DMS79 treated with DMSO at 0.1 percent for 48 hours (cell line): Measurements from ENCODE around the gene CCDC149.

Source experiments
- DNase-seq: peaks from one replicate; lab custom pipeline; 2025; lab: John Stamatoyannopoulos, UW

CCDC149 gene

DNA sequence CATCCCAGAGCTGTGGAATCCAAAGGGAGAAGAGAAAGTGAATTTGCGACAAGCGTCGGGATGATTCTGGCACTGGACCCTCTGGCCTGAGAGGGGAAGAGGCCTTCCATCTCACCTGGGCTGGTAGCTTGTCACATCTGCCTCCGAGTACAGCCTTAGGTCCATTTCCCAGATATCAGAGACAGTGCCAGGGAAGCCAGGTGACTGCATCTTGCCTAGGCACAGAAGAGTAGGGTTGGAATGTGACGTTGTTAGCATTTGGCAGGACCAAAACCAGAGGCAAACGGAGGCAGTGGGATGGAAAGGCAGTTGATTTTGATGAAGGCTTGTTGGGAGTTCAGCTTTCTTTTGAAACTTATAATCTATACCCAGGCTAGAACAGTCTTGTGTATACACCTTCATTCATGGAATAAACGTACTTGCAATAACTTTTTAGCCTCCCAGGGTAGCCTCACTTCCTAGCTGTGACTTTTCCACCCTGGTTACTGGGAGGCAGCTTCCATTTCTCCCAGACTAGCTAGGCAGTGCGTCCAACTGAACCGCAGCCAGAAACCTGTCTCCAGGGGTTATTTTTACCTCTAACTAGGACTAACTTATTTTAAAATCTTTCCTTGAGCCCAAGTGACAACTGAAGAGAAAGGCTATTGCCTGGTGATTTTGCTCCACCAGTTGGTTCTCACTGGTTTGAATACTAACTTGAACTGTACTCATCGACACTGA is 111.5 kb downstream of the CCDC149 start:
- DNase-seq, result no peak

DNA sequence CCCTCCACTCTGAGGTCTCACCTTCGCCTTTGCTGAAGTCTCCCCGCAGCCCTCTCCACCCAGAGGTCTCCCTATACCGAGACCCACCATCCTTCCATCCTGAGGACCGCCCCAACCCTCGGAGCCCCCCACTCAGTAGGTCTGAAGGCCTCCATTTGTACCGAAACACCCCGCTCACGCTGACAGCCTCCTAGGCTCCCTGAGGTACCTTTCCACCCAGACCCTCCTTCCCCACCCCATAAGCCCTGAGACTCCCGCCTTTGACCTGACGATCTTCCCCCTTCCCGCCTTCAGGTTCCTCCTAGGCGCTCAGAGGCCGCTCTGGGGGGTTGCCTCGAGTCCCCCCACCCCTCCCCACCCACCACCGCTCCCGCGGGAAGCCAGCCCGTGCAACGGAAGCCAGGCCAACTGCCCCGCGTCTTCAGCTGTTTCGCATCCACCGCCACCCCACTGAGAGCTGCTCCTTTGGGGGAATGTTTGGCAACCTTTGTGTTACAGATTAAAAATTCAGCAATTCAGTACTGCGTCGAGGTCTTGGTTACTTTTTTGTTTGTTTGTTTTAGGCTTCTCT is 112.4 kb downstream of the CCDC149 start:
- DNase-seq, result no peak

DNA sequence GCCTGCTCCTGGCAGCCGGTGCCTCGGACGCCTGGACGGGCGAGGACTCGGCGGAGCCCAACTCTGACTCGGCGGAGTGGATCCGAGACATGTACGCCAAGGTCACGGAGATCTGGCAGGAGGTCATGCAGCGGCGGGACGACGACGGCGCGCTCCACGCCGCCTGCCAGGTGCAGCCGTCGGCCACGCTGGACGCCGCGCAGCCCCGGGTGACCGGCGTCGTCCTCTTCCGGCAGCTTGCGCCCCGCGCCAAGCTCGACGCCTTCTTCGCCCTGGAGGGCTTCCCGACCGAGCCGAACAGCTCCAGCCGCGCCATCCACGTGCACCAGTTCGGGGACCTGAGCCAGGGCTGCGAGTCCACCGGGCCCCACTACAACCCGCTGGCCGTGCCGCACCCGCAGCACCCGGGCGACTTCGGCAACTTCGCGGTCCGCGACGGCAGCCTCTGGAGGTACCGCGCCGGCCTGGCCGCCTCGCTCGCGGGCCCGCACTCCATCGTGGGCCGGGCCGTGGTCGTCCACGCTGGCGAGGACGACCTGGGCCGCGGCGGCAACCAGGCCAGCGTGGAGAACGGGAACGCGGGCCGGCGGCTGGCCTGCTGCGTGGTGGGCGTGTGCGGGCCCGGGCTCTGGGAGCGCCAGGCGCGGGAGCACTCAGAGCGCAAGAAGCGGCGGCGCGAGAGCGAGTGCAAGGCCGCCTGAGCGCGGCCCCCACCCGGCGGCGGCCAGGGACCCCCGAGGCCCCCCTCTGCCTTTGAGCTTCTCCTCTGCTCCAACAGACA is 113.1 kb downstream of the CCDC149 start:
- no peak for DNase-seq

DNA sequence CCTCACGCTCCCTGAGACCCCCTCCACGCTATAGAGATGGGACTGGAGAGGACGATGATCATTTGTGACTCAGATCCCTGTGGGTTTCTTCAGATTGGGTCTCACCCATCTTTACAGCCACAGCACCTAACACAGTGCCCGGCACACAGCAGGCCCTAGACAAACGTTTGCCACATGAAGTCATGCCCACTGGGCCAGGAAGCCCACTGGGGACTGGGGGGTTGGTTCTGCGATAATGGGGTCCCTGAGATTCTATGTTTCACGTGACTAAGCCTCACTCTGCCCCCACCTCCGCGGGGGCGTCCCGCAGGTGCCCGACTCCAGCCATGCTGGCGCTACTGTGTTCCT is 113.7 kb downstream of the CCDC149 start:
- no peak for DNase-seq

DNA sequence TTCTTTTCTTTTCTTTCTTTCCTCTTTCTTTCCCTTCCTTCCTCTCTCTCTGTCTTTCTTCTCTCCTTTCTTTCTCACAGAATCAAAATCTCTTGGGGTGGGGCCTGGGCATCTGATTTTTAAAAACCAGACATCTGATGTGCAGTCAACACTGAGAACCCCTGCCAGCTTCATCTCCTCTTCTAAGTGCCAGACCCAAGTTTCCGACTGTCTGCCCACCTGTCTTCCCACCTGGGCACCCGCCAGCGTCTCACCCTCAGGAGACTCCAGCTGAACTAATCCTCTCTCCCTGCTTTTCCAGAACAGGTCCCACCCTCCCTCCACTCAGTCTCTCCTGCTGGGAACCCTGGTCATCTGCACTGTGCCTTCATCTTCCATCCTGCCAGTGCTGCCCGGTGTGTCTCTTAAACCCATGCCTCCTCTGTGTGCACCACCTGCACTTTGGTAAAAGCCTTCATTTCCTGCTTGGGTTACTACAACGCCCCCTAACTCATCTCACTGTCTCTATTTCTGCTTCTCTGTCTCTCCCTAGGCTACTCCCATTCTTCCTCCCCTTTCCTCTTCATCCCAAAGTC is 114.7 kb downstream of the CCDC149 start:
- DNase-seq, result no peak

DNA sequence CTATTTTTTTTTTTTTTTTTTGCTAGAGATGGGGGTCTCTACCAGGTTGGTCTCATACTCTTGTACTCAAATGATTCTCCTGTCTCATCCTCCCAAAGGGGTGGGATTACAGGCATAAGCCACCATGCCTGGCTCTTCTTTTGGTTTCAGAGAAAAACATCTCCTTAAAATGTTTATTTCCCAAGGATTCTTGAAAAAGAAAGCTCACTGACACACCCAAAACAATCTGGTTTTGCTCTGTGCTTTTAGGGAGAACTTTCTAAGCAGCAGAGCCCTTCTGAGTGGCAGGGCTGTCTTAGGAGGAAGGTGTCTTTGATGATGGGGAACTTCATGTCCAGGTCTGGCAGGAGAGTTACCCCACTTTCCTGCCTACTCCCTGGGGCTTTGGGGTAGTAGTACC is 116.2 kb downstream of the CCDC149 start:
- DNase-seq, result no peak

DNA sequence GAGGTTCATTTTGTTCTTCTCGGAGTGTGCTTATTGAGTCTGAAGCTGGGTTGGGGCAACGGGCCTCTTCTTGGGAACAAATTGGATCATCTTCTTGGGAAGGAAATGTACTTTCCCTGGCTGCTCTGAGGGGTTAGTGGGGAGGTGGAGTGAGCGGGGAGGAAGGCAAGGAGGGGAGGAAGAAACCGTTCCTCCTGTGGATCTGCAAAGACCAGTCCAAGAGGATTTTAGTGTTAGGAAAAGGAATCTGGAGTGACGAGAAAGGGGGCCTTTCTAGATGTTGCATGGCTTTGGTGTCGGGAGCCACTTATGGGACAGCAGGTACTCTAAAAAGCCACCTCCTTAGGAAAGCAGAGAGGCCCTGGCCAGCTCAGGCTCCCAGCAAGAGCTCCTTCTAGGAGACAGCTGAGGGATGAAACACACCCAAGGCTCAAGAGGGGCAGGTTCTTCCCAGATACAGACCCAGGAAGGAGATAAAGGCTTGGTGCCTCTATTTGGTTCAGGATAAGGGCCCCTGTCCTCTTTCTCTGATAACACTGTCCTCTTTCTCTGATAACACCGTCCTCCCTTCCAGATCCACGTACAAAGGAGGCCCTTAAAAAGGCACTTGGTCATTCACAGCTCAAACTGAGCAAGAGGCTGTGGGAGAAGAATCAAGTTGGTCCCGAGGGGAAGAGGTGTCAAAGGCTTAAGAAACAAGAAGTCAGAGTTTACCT is 117.0 kb downstream of the CCDC149 start:
- DNase-seq, result no peak

DNA sequence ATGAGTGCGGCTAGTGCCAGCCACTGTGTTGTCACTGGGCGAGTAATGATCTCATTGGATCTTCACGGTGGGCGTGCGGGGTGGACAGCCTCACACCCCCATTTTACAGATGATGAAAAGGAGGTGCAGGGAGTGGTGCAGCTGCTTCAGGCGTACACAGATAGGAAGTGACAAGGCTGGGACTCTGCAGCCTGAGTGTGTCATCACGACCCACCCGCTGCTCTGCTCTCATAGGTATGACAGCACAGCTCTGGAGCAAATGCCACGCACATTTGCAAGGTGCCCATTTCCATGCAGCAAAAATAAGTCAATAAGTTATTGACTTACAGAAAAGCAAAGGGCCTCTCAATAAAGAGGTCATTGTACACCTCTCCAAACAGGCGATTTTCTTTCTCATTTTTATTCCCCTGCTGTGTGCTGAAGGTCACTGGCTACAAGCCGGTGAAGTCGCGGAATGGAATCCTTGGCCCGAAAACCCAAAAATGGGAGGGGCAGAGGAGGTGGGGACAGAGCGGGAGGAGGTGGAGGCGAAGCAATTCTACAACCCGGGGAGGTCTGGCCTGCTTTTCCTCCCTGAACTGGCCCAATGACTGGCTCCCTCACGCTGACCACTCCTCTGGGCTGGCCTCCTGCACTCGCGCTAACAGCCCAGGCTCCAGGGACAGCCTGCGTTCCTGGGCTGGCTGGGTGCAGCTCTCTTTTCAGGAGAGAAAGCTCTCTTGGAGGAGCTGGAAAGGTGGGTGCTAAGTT is 117.8 kb downstream of the CCDC149 start, which contains the start of gene SOD3:
Gene SOD3 (plus strand): TSS at position 658 of the 750 bp plus-strand sequence. CDS start 3,949 bp downstream, outside the sequence.
- DNase-seq, result no peak

DNA sequence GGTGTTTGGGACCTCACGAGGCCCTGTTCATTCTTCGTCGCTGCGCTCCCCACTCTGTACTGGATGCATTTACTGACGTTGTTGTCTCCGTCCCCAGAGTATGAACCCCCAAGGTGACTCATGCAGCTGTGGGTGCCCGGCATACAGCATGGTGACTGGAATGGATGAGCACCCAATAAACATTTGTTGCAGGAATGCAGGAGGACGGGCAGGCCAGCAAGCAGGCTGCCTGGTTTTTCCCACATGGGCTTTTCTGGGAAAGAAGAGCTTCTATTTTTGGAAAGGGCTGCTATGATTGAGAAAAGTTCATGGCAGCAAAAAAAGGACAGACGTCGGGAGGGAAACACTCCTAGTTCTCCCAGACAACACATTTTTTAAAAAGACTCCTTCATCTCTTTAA is 118.4 kb downstream of the CCDC149 start:
- DNase-seq, result no peak

DNA sequence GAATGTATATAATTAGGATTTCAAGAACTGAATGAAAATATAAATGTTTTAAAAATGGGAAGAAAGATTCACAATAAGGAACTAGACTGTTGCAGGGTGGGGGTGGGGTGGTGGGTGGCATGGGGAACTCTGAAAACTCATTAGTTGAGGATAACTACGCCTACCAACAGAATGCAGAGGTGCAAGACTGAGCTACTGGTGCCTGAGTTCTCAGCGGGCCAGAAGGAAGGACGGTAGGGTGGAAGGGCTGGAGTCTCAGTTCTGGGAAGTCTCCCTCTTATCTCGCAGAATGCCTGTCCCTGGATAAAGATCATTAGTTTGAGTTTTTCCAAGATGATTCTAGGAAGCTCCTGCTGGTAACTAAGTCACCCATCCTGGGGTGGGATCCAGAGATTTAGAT is 118.8 kb downstream of the CCDC149 start:
- no peak for DNase-seq

DNA sequence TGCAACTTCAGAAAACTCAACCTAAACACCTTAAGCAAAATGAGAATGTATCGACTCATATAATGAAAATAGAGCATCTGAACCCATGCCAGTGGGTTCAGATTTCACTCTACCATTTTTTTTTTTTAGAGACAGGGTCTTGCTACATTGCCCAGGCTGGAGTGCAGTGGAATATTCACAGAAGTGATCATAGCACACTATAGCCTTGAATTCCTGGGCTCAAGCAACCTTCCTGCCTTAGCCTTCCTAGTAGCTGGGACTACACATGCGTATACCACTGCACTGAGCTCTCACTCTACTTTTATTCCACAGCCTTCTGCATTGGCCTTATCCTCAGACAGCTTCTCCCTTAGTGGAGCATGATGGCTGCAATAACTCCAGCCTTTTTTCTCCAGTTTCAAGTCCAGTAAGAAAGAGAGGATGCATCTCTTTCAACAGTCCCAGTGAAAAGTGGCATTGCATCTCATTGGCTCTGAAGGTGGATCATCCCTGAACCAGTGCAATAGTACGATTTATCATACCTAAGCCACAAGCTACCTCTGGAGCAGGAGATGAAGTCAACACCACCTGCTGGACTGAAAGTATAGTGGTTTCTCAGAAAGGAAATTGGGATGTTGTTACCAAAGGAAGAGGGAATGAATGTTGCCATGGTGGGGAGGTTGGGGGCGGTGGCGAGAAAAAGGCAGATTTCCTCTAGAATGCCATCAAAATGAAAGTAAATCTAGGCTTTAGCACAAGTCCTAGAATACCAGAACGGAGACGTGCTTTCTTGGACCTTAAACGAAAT is 119.4 kb downstream of the CCDC149 start:
- DNase-seq, result no peak

DNA sequence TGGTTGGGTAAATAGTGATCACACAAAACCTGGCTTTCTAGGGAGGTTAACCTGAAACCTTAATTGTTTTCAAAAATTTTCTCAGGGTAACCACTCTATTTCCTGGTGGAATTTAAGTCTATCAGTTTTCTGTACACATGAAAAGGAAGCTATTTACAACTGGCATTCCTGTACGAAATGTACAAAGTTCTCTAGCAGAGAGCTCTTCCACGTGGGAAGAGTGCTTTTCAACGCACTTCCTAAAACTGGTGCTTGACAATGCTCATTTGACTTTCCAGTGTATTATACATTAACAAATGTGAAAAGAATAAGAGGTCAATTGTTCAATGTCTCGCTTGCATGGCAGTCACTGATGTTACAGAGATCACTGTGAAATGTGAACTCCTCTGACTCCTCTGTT is 120.3 kb downstream of the CCDC149 start:
- no peak for DNase-seq

DNA sequence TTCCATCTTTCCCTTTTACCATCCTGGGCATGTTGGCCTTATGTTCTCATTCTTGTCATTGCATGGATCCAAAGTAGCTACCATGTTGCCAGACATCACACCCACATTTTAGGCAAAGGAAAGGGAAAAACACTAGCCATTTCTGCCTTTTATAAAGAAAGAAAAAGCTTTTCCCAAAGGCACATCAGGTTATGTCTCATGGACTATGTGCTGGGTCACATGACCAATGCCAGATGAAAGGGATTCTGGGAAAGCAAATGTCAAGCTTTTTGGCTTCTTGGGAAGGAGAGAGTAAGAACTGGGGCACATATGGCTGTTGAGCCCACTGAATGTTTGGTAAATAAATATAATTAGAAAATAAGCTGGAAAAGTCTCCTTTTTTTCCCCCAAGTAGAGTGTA is 121.8 kb downstream of the CCDC149 start:
- no peak for DNase-seq

DNA sequence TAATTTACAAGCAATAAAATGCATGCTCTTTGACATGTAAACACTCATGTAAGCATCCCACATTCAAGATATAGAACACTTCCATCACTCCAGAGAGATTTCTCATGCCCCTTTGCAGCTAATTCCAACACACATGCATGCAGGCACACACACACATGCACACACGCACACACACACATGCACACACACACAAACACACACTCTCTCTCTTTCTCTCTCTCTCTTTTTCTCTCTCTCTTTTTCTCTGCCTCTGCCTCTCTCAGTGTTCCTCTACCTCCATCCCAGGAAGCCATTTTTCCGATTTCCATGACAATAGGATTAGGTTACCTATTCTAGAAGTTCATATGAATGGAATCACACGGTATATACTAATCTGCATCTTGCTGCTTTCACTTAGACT is 129.3 kb downstream of the CCDC149 start:
- DNase-seq, result no peak

DNA sequence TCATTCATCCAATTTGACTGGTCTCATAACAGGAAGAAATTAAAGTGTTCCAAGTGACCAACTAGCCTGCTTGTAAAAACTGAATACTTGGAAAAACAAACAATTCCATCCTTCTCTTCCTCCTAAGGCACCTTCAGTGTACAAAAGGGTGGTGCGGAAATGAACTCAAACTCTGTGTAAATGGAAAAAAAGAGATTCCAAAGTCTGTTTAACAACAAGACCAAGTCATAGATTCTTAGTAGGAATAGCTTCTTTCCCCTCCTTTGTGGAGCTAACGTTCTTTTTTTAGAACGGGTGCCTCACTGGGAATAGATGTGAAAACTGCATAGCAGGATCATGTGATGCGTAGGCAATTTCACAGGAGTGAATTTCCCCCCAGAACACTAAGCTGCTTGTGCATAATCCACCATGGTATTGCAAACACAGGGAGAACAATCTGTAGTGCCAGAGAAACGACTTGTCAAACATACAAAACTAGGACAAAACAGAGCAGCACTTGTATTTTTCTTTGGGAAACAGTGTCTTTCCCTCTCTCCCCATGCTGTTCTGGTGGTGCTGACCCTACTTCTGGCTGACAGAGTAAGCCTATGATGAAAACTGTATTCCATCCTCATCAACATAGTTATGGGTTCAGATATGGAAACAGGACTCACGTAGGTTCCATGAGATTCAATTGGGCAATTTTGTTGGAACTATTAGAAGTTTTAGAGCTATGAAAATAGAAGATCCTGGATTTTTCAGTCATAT is 130.7 kb downstream of the CCDC149 start:
- DNase-seq, result no peak

DNA sequence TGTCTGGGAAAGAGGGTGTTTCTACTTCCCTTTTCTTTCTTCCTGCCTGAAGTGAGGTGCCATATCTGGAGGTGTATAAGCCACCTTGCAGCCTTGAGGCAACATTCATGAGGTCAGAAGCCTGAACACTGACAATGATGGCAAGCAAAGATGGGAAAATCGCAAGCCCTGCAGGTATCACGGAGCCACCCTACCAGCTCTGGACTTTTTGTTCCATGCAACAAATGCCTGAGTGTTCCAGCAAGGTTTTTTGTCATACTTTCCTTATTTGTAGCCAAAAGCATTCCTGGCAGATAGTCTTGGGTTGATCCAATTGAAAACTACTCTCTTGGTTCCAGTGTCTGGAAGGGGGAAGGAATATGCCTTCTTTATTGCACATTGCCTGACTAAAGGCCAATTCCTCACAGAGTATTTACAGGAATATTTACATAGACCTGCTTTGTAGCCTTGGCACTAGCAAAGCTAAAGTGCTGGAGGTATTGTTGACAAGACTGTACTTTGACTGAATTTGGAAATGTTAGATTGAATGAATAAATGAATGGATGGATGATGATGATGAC is 131.8 kb downstream of the CCDC149 start:
- DNase-seq, result no peak

DNA sequence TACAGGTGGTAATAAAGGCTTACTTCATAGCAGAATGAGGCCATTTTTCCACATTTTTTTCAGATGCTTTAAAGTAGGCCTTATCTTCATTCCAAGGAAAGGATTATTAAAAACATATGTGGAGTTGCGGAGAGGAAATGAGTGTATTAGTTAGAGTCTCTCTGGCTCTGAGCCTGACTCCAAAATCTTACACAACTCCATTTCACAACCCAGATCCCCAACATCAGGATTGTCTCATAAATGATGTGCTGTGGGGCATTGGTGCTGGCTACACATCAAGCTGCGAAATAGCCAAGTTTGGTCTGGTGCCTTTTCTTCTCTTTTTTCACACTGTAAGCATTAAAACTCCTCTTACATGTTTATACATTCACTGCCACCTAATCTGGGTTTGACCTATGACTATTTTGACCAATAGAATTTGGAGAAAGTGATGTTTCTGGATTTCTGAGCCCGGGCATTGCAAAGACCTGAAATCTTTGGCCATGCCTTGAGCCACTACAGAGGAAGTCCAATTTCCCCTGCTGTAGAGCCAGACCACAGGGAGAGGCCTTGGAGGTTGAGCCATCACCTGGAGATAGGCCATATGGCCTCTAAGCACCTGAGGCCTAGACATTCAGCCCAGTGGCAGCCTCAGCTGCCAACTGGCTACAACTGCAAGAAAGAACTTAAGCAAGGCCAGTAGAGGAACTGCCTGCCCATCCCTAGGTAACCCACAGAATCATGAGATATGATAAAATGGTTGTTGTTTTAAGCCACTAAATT is 134.2 kb downstream of the CCDC149 start:
- DNase-seq, result no peak

DNA sequence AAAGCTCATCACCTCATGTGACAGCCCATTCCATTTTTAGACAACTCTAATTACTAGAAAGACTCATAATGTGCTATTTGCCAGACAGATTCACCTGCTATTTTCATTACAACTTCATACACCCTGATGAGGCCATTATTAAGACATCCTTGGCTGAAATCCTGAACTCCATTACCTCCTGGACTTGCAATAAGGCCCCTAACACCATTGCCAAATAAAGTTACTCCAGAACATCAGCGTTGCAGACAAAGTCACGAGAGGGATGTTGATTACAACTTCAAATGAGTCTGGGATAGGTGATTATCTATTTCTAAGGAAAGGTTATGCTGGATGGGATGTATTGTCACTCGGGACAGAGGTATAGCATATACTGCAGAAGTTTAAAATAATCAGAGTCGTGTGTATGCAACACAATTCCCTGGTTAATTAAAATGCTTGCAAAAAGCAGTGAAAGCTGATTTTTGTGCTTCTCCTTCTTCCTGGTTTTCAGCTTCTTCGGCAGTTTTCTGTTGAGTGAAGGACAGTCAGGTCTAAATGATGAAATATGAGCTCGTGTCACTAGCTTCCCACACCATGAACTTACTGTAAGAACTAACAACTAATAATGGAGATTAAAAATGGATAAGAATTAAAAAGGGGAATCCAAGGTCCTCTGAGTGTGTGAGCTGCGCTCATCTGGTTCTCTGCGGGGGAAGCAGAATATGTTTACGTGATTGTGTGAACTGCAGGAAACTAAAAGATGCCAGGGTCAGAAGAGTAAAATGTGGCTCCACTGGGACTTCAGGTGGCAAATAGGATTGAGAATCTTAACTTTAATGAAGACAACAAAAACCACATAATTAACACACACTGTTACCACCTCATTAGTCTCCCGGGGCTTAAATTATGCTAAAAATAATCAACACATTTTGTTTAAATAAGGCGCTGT is 135.0 kb downstream of the CCDC149 start:
- DNase-seq, result no peak
